ENCODE measurements around the gene EVA1A.

EVA1A gene

DNA sequence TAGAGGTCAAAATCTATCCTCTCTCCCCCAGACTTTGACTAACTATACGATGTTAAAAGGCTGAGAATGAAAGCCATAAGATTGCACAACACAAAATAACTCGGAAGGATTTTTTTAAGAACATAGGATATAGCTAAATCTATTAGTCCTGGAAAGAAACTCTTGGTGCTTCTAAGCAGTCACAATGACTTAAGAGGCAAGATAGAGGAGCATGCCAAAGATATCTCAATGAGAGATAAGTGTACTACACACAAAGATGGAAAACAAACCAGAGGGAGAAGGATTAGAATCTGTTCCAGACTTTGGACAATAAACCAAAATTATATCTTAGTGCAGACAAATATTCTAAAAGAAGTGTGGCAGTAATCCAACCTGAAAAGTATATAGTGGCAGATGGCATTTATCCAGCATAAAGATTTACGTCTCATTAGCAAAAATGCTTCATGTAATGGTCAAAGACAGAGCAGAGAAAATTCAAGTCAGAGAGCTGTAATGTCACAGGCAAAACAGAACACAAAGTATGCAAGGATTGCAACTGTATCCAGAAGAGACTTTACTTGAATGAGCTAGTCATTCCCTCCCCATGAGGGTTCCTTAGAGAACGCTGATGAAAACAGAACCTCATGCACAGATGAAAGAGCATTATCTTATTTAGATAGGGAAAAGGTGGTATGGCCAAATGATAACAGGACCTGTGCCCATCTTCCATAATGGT, 28.8 kb upstream of the EVA1A start:
- no peak for DNase-seq

DNA sequence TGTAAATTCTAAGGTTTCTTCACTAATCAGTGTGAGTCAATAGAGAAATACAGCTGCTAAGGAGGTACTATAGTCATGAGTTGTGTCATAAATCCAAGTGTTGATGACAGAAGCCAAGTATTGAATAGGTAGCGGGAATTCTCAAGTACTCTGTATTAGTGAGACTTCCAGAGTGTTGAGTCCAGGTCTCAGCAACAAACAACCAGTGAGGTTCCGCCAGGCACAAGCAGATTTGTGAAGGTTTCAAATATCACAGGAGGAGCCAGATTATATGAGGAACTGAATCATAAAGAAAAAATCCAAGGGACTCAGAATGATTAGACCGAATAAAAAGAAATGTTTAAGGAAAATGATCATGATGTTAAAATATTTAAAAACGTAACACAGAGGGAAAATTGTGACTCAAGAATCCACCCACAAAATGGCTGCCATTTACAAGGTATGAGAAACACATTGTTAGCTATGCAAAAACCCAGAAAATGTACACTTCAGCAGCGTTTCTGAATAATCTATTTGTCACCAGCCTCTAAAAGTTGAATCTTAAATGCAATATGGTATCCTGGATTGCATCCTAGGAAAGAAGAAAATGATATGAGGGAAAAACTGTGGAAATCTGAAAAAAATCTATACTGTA, 27.3 kb upstream of the EVA1A start:
- DNase-seq = no peak

DNA sequence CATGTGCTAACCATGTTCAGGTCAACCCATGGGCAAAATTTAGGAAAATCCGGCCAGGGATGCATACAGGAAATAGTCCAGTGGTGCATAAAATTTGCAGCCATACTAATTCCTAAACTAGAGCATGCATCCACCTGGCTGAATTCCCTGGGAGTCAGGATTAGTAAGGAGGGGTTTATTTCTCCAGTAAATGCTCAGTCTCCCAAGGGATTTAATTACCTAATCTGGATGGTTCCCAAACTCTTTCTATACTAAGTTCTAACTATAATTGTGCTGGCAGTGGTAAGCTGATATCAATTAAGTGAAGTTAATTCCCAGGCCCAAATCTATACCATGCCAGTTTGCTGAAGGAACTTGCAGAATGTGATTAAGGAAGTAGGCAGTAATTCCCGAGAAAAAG, 26.2 kb upstream of the EVA1A start:
- no peak for DNase-seq

DNA sequence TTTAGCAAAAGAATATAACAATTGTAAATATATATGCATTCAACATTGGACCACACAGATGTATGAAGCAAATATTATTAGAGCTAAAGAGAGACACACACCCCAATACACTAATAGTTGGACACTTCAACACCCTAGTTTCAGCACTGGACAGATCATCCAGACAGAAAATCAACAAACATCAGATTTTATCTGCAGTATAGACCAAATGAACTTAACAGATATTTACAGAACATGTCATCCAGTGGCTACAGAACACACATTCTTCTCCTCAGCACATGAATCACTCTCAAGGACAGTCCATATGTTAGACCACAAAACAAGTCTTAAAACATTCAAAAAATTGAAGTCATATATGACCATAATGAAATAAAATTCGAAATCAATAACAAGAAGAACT, 22.1 kb upstream of the EVA1A start:
- no peak for DNase-seq

DNA sequence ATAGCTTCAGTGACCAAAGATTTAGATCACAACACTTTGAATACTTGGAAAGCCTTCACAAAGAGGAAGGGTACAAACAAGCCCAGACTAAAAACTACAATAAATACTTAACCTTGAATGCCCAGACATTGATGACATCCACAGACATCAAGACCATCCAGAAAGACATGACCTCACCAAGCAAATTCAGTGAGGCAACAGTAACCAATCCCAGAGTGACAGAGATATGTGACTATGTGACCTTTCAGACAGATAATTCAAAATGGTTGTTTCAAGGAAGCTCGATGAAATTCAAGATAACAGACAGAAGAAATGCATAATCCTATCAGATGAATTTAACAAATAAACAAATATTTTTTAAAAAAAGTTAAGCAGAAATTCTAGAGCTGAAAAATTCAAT, 19.9 kb upstream of the EVA1A start:
- no peak for DNase-seq

DNA sequence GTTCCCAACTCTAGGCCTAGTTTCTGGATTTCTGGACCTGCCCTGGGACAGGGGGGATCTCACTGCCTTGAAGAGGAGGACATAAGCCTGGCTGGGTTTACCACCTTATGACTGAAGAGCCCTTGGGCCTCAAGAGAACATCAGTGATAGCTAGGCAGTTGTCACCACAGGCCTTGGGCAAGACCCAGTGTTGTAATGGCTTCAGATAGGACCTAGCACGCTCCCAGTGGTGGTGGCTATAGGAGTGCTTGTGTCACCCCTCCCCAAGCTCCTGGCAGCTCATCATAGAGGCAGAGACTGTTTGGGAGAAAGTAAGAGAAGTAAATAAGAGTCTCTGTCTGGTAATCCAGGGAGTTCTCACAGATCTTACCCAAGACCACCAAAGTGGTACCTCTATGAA, 19.4 kb upstream of the EVA1A start:
- no peak for DNase-seq

DNA sequence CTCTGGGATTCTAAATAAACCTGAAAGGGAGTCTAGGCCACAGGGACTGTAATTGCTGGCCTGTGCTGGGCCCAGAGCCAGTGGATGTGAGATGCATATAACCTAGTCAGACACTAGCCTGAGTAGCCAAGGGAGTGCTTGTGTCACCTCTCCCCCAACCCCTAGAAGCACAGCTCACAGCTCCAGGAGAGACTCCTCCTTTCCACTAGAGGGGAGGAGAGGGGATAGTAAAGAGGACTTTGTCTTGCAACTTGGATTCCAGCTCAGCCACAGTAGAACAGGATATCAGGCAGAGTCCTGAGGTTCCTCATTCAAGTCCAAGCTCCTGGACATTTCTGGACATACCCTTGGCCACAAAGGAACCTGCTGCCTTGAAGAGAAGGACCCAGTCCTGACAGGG, 18.4 kb upstream of the EVA1A start:
- DNase-seq = no peak

DNA sequence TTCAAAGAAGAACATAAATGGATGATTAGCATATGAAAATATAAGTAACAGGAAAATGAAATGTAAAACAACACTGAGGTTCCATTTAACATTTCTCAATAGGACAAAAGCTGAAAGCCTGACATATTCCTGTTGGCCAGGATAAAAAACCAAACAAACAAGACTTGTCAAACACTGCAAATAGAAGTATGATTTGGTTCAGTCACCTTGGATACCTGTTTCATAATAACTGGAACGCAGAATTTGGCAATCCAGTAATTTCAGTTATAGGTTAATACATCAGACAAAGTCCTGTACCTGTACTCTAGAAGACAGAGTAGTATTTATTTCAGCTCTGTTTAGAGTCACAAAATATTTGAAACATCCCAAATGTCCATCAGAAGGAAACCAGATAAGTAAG, 16.5 kb upstream of the EVA1A start:
- no peak for DNase-seq

DNA sequence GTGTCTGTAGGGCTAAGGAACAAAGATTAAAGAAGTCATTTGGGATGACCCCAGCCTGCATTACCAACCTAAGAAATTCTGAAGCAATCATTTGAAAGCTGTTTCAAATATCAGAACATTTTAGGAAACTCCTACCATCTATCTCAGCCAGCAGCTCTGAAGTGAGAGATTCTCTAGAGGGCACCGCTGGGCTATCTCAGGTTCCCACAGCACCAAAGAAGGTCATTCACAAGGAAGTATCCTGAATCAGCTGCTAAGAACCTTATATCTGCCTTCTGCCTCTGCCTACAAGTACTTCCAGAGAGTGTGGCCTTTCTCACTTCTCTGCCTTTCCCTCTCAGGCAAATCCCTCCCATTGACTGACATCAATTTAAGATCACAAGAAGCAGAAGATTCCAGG, 13.4 kb upstream of the EVA1A start:
- DNase-seq = no peak

DNA sequence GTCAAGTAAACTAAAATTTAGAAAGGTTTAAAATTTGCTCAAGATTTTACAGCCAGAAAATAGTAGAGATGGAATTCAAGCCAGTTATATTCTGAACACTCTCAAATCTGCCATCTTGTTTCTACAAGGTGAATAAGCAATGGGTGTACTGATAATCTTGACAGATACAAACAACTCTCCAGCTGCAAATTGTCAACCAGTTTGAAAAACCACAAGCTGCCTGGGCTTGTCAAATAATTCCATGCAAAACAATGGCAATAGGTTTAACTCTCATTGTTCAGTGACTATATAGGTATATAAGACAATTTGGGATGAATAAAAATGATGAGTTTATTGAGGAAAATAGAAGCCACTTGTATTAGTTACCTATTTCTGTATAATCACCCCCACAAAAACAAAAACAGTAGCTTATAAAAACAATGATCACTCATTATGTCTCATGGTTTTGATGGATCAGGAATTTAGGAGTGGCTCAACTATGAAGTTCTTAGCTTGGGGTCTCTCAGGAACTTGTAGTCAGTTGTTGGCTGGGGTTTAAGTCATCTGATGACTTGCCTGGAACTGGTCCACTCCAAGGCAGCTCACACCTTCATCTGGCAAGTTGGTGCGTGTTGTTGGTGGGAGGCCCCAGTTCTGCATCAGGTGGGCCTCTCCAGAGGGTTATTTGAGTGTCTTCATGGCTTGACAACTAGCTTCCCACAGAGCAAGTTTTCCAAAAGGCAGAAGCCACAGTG, 12.6 kb upstream of the EVA1A start:
- no peak for DNase-seq

DNA sequence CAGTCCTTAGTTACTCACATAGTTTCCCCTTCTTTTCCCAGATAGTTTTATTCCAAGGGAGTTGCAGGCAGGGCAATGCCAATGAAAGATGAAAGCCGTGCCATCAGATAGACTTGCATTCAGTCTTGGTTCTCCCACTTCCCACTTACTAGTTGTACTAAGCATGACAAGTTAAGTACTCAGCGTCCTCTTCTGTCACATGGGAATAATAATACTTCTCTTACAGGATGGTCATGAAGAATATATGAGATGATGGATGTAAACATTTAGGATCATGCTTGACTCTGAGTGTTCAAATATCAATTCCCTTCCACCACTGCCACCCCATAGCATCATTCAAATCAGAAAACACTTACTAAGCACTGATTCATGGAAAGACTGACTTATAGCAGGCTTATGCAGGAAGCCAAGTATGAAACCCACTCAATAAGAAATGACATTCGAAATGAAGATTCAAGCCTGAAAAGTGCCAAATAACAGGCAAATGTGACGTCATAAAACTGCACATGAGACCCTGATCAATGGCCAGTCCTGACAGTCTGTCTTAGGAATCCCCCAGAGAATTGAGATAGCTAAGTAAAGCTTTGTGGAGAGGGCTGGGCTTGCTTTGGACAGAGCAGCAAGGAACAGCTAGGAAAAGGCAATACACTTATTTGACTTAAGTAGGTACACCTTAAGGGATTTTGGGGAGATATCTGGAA, 11.1 kb upstream of the EVA1A start:
- no peak for DNase-seq

DNA sequence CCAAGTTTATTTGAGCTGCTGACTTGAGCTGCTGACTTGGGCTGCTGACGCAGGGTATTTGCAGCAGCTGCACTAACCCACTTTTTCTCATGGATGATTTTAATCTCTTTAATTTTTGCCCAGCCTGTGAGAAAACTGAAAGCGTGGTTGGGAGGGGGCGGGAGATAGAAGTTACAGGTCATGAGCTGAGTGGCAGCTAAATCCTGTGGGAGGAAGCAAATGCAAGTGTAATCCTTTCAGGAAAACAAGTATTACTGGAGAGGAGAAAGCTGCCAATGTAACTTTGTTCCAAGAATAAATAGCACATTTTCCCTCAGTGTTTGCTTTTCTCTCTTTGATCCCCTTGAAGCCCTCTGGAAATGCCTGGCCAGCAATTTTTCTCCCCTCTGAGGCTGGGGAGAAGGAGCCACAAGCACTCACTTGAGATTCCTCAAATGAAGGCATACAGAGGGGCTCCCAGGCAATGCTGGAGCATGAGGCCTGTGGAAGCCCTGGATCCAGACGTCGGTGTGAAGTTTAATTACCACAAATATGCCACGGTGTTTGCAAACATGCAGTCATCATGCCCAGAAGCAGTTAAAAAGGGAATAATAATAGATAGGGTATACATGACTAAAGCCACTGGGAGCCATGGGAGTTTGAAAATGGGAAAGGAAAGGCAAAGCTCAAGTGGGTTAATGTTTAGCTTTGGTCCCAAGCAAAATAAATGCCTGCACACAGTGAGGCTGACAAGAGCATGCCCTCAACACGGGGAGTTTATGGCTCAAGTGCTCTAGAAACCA, 10.4 kb upstream of the EVA1A start:
- DNase-seq = no peak

DNA sequence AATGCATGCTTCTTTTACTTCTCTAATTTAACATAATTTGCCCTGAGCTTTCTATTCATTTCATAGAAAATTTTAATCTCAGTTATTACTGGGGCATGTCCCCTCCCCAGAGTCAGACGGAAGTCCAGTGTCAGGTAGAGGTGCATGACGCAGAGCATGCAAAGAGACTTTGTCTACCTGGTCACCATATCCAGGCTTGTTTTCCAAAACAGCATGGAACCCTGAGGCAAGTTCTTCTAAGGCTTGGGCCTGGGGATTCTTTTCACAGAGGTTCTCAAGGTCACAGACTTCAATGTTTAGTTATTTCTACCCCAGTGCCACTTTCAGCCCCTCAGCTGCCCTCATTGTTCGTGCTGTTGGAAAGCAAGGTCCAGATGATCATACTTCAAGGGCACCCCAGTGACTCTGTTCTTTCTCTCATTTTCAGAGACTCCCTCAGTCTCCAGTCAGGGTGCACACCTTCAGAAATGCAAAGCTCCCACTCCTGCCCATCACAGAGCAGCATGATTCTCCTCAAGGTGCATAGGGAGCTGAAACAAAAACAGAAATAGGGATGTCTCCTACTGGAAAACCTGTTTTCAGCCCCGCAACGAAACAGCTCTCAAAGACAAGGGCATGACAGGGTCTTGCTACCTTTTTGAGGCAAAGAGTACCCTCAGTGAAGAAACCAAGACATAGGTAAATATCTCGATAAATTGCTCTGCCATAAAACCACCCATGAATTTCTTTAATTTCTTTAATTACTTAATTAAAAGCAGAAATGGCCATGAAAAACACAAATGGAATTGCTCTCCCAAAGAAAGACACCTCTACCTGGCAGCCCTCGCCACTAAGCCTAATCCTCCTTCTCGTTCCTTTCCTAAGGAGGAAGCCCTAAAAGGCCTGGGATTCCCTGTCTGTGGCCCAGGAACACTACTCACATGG, 9.5 kb upstream of the EVA1A start:
- DNase-seq = no peak

DNA sequence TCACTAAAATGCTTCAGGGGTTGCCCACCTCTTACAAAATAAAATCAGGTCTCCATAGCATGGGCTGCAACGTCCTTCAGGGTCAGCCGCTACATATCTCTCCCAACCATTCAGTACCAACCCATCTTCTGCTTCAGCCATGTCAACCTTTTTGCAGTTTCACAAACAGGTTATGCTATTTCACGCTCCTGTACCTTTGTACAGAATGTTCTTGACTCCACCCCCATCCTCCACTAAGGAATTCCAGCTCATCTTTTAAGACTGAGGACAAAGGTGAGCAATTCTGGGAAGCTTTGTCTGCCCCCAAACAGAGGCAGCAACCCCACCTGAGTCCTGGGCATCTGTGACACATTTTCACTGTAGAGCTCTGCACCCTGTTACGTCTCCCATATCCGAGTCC, 8.8 kb upstream of the EVA1A start:
- no peak for DNase-seq

DNA sequence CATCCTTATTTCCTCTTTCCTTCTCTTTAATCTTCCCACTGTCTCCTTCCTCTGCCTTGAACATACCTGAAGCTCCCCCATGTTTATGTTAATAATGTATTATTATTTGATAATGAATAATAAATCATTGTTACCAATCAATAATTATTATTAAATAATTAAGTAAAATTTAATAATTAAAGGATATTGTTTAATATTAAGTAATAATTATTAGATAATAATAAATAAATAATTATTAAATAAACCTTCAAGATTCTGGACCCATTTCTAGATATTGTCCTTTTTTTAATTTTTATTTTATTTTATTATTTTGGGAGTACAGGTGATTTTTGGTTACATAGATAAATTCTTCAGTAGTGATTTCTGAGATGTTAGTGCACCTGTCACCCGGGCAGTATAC, 7.4 kb upstream of the EVA1A start:
- DNase-seq = no peak

DNA sequence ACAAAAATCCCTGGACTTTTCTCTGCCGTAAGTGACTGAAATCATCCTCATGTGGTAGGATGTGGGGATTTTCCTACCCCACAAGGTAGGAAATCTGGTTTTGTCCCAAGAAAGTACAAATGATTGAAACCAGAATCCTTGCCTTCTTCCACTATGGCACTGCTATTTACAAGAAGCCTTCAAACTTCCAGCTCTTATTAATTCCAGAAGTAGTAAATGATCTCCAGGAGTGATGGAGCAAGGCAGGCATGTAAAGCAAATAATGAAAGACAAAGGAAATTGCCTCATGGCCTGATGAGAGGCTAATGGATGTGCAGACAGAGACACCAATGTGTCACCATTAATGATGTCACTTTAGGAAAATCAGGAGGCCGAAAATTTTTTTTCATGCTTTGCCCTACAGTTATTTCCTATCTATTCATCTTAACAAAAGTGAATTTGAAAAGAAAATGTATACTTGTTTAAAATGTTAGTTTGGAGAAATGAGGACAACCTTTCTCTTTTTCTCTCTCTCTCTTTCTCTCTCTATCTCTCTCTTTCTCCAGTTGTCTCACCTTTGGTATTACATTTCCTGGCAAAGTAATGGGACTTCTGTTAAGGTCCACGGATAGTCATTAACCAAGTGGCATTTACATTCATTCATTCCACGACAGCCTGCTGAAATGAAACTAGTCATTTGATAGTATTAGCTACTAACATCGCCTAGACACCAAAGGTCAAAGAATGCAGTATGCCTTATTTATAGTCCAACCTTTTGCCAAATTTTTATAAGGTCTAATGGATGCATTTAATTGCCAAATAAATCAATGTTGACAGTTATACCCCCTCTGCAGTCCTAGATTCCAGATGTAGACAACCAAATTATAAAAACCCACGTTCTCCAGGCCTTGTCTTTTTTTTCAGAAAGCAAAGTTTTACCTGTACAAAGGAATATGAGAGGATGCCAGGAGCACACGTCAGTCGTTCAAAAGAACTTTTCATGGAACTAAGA, 5.0 kb upstream of the EVA1A start:
- no peak for DNase-seq

DNA sequence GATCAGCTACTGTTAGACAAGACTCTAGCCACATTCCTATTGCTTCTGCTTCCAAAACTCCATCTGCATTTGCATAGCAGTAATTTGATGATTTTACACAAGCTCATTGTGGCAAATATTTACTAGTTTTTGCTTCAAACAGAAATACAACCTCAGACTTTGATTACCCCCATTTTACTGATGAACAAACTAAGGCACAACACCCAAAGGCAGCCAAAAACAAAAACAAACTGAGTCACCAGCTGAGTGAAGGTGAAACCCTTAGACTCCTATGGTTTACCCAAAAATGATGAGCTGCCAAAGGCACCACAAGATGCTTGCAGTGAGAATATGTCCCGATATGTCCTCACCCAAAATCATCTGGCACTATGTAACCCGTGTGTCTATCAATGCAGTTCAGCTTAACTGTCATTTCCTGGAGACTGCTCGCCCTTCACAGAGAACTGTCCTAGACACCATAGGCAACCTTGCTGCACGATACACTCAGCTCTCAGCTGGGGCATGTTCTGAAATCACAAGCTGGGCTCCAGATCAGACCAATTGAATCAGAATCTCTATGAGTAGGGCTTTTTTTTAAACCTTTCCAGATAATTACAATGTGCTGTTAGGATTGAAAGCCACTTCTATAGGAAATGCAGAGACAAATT, 4.1 kb upstream of the EVA1A start:
- no peak for DNase-seq

DNA sequence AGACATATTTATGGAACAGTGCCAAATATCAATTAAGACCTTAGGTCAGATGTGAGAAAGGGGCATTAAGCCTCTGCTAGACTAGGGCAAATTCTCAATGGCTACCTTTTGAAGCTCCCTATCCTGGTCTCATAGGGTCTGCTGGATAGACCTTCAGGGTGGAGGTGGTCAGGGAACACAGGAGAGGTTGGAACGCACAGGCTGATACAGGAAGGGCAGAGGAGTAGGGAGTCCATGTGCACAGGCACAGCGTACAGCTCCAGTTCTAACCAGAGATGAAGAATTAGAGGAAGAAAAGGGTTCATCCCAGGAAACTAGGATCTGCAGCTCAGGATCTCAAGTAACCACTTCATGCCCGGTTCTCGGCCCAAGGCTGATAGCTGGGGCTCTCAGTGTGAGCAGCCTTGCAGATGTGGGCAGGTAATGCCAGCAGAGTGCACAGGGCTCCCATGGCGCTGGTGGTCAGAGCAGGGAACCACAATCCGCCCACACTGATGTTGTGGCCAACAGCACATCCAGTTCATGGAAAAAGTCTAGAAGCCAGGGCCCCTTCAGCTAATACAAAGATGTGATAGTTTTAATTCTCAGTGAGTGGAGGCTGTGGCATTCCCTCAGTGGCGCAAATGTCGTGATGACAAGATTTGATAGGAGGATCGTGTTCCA, 3.4 kb upstream of the EVA1A start:
- no peak for DNase-seq

DNA sequence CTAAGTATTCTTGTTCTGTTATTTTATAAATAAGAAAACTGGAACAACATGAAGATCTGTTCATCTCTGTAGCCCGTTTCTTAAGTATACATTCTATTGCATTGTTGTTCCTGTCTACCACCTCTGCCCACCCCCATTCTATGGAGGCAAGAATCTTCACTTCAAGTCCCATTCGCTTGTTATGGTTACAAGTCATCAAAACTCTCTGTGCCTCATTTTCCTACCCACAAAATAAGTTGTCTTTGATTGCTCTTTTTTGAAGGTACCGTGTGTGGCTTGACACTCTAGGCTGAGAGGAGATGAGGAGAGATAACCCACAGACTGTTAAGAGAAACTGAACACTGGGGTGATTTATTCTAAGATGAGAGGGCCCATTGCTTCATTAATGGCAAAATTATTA, 2.9 kb upstream of the EVA1A start:
- DNase-seq = no peak

DNA sequence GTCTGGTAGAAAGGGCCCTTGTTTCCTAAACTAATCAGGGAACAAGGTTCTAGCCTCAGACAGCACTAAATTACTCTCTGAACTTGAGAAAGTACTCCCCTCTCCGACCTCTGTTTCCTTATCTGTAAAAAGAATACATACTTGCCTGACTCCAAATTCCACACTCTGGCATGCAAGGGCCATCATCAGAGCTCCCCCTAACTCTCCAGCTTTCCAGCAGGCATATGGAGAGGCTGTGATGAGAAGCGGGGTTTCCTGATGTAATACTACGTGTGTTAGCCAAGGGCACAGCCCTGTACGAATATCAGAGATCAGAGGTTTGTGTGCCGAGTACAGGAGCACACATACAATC, 1.8 kb upstream of the EVA1A start:
- DNase-seq = no peak

Measured in right forelimb (tissue), 1 donor.